ENCODE data around the gene CDKL4. TPM values are rescaled to one million over a fixed set of nuclear protein-coding genes. Genes with fewer than 3 reads are reported as not detected.

The CDKL4 gene
- polyA plus RNA-seq, 1 experiment: not detected

DNA sequence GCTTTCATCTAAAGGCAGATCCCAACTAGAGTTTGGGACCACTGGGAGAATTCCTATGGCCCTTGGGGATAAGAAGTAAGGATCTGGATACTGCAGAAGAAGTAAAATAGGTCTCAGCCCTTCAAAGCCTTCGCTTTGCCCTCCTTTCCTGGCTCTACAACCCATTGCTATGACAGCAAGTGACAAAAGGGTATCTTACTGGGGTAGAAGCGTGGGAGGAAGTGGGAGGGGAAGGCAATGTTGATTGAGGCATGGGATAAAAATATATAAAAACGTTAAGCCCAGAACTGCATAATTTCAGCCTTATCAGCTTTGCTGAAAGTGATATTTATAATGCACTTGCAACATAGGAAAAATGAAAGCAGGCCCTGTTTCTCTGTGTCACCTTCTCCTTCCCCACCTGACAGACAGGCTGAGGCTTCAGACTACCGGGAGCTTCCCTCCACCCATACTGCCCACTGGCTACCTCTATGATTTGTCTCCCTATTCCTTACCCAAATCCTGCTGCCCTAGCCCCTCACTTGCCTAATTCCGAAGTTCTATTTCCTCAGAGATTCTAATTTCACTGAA is 108.0 kb downstream of the CDKL4 start:
- POLR2A ChIA-PET: no interaction called here
- Histone ChIP-seq H3K4me3 (ENCODE audit: low read depth, low read length) (no peak overlapping the region), H3K27me3 (ENCODE audit: control insufficient read depth, insufficient read depth, low read length) (no peaks in the 10 kb centered on the region), H3K27ac (ENCODE audit: low read depth, low read length) (no peak overlapping the region), H3K9me3 (ENCODE audit: control insufficient read depth, insufficient read depth, low read length) (no peaks in the 10 kb centered on the region)
- CTCF ChIA-PET: no interaction called here
- TF ChIP-seq, protein P1, sequence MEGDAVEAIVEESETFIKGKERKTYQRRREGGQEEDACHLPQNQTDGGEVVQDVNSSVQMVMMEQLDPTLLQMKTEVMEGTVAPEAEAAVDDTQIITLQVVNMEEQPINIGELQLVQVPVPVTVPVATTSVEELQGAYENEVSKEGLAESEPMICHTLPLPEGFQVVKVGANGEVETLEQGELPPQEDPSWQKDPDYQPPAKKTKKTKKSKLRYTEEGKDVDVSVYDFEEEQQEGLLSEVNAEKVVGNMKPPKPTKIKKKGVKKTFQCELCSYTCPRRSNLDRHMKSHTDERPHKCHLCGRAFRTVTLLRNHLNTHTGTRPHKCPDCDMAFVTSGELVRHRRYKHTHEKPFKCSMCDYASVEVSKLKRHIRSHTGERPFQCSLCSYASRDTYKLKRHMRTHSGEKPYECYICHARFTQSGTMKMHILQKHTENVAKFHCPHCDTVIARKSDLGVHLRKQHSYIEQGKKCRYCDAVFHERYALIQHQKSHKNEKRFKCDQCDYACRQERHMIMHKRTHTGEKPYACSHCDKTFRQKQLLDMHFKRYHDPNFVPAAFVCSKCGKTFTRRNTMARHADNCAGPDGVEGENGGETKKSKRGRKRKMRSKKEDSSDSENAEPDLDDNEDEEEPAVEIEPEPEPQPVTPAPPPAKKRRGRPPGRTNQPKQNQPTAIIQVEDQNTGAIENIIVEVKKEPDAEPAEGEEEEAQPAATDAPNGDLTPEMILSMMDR (IDR thresholded peaks at IDR 0.05; ENCODE audit: low read depth, low read length): no peak
- no peak for DNase-seq (ENCODE audit: low read depth, low spot score)

DNA sequence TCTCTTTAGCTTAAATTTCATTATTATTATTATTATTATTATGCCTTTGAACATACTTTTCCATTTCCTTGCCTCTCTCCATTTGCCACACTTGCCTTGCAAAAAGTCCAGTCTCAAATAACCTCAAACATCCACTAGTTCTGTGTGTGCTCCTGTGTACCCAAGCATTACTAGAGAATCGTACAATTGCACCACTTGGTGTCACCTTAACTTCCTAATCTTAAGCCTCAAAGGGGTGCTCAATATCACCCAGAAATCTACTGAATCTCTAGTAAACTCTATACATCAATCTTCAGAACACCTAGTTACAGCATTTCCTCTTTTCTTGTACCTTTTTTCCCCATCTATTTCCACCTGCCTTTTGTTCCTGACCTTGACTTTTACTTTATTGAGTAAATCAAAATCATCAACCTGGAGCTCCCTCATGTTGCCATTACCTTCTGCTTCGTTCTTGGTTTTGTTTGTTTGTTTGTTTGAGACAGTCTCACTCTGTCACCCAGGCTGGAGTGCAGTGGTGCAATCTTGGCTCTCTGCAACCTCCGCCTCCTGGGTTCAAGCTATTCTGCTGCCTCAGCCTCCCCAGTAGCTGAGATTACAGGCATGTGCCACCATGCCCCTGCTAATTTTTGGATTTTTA is 110.4 kb downstream of the CDKL4 start:
- H3K27ac ChIP-seq (ENCODE audit: low read depth, low read length): no peak overlapping the region
- ChIA-PET POLR2A (no interaction called here), CTCF (interaction anchor here (1.0 to 2.2 kb wide), 2 partner anchors 9 to 96 kb away, joined by 3 to 6 read pairs; no protein-coding TSS in a partner anchor)
- H3K9me3 ChIP-seq (ENCODE audit: control insufficient read depth, insufficient read depth, low read length): no peaks in the 10 kb centered on the region
- no peak overlapping the region for H3K4me3 ChIP-seq (ENCODE audit: low read depth, low read length)
- TF ChIP-seq, protein P1 (IDR thresholded peaks at IDR 0.05; ENCODE audit: low read depth, low read length): no peak
- no peaks in the 10 kb centered on the region for H3K27me3 ChIP-seq (ENCODE audit: control insufficient read depth, insufficient read depth, low read length)
- no peak for DNase-seq (ENCODE audit: low read depth, low spot score)

DNA sequence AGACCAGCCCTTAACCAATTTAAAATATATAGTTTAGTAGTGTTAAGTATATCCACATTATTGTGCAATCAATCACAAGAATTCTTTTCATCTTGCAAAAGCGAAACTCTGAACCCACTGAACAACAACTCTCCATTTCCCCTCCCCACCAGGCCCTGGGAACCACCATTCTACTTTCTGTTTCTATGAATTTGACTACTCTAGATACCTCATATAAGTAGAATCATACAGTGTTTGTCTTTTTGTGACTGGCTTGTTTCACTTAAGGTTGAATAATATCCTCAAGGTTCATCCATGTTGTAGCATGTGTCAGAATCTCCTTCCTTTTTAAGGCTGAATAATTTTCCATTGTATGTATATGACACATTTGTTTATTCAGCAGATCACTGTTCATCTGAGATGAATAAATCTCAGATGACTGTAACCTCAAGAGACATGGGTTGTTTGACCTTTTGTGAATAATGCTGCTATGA is 114.8 kb downstream of the CDKL4 start:
- TF ChIP-seq, protein P1 (IDR thresholded peaks at IDR 0.05; ENCODE audit: low read depth, low read length): no peak
- CTCF ChIA-PET: interaction anchor here (1.7 kb wide), 1 partner anchor 99 kb away, joined by 4 read pairs; no protein-coding TSS in a partner anchor
- Histone ChIP-seq H3K9me3 (ENCODE audit: control insufficient read depth, insufficient read depth, low read length) (no peaks in the 10 kb centered on the region), H3K27me3 (ENCODE audit: control insufficient read depth, insufficient read depth, low read length) (no peaks in the 10 kb centered on the region), H3K4me3 (ENCODE audit: low read depth, low read length) (no peak overlapping the region), H3K27ac (ENCODE audit: low read depth, low read length) (no peak overlapping the region)
- POLR2A ChIA-PET: no interaction called here
- no peak for DNase-seq (ENCODE audit: low read depth, low spot score)

DNA sequence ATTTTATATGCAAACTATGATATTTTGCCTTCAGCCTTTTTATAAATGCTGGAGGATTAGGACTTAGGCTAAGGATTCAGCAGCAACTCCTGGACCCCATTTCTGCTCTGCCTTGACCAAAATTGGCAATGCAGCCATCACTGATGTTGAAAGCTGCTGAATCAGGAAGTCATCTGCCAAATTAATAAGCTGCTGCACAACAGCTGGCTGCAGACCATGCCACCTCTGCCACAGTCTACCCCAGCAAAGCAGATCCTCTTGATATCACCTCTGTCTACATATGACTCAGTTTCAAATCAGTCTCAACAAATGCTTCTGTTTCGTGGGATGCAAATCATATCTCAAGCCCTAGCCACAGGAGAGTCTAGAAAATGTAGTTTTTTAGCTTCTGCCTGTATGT is 115.8 kb downstream of the CDKL4 start:
- CTCF ChIA-PET: interaction anchor here (1.7 kb wide), 1 partner anchor 100 kb away, joined by 4 read pairs; no protein-coding TSS in a partner anchor
- TF ChIP-seq, protein P1 (IDR thresholded peaks at IDR 0.05; ENCODE audit: low read depth, low read length): no peak
- no peak overlapping the region for H3K4me3 ChIP-seq (ENCODE audit: low read depth, low read length)
- POLR2A ChIA-PET: no interaction called here
- H3K9me3 ChIP-seq (ENCODE audit: control insufficient read depth, insufficient read depth, low read length): no peaks in the 10 kb centered on the region
- DNase-seq (ENCODE audit: low read depth, low spot score): no peak
- H3K27me3 ChIP-seq (ENCODE audit: control insufficient read depth, insufficient read depth, low read length): no peaks in the 10 kb centered on the region
- no peak overlapping the region for H3K27ac ChIP-seq (ENCODE audit: low read depth, low read length)

Small RNA genes lying within 50 kb of the gene (small RNA-seq; reads per million reads assigned to genes)
- gene RF00019 (ENCODE audit: insufficient read length, low read depth): not detected
- gene RF00272 (ENCODE audit: insufficient read length, low read depth): not detected

Other genes starting within 250 kb of the CDKL4 start
- 25.6 and 42.2 TPM in 2 replicates for gene SOS1, start 122.9 kb downstream of the CDKL4 start, polyA plus RNA-seq (2011; rRNA removed)
- 31.2 and 43.5 TPM in 2 replicates for gene MAP4K3, start 193.3 kb upstream of the CDKL4 start, polyA plus RNA-seq (2011; rRNA removed)

Measured in AG04450 (cell line).